ENCODE results near the gene AGK. TPM values are rescaled to one million over a fixed set of nuclear protein-coding genes. Genes with fewer than 3 reads are reported as not detected.
A peak's percentile ranks its signal among the peaks of the same experiment; 100 is the strongest.

Gene AGK
- total RNA-seq, 1 experiment from 2014 or later = 41.9 TPM

- ChIA-PET CTCF (interaction anchor here (0.7 to 0.9 kb wide), 2 partner anchors 18 to 722 kb away, joined by 3 to 4 read pairs; no protein-coding TSS in a partner anchor), POLR2A (ENCODE audit: low non-redundant PET) (no interaction called here)
- Histone ChIP-seq H3K4me1 (ENCODE audit: insufficient read depth, low read length, poor library complexity, severe bottlenecking) (no peaks in the 10 kb centered on the region), H3K9me3 (ENCODE audit: low read depth, low read length, poor library complexity, severe bottlenecking) (no peaks in the 10 kb centered on the region), H3K27ac (ENCODE audit: low read depth, low read length, poor library complexity, severe bottlenecking) (no peak overlapping the region), H3K36me3 (ENCODE audit: insufficient read depth, low read length, poor library complexity, severe bottlenecking) (no peaks in the 10 kb centered on the region), H3K4me3 (ENCODE audit: low read depth, low read length, poor library complexity, severe bottlenecking) (no peak overlapping the region), H3K27me3 (replicated peaks; ENCODE audit: insufficient read depth, low read depth, low read length, poor library complexity) (peaks cover 6% of the 10 kb centered on the region)
- intact Hi-C loops (cut with micrococcal nuclease; ENCODE audit: unreplicated experiment) = loop anchor here (1.0 to 10.0 kb wide), 6 partner anchors 273 to 1019 kb away; partner anchors contain the start of genes MRPS33 and NDUFB2
- peak; percentile 83 for DNase-seq (ENCODE audit: low spot score)
- BruUV-seq (replicated peaks) = no TSS peak
- TF ChIP-seq EZH2 (IDR thresholded peaks at IDR 0.05; ENCODE audit: borderline replicate concordance, low read depth, low read length, poor library complexity, severe bottlenecking) (no peak), CTCF (conservative IDR thresholded peaks at IDR 0.05; ENCODE audit: low read depth, low read length) (peak; percentile 96)
These were observed 17.9 kb upstream of the AGK start for GRCh38 chr7:141533149-141533949.

DNA sequence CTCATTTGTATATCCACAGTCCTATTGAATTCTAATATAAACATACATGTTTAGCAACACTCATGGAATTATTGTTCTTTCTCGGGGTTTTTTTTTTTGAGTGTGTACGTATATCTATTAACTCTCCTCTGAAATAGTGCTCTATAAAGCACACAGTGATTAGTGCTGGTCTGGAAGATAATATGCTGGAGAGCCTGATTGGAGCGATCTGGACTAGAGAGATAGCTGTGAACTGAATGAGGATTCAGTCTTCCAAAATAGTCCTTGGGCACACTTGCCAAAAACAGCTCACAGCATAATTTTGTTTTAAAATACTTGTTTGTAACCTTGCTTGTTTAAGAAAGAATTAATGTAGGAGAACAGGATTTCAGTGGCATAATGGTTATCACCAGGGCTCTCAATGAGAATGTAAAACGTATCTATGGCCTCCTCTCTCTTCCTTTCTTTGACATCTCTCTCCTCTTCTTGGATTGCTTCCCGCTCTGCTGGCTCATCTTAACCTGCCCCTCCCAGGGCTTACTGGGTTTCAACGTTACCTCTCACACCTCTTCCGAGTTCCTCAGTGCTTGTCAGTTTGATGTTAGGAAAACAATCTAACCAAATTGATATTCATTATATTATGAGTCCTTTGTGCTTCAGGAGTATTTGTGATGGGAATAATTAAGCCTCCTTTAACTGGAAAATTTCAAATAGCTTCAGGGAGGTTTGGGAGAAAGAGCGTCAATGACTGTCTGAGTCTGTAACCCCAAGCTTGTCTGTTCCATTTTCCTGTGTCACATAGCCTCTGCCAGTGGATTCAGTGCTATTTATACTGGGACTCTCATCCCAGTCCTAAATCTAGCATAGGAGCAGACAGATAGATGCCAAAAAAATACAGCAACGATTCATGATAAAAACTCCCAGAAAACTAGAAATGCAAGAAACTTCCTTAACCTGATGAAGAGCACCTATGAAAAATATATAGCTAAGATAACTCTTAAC, 16.2 kb upstream of the AGK start:
- intact Hi-C loops (cut with micrococcal nuclease; ENCODE audit: unreplicated experiment) = loop anchor here (10.0 kb wide), 2 partner anchors 840 to 1020 kb away; partner anchors contain the start of gene NDUFB2
- CTCF ChIA-PET = no interaction called here
- H3K36me3 ChIP-seq (ENCODE audit: insufficient read depth, low read length, poor library complexity, severe bottlenecking) = no peaks in the 10 kb centered on the region
- POLR2A ChIA-PET (ENCODE audit: low non-redundant PET) = no interaction called here
- no peak overlapping the region for H3K27ac ChIP-seq (ENCODE audit: low read depth, low read length, poor library complexity, severe bottlenecking)
- no peaks in the 10 kb centered on the region for H3K4me1 ChIP-seq (ENCODE audit: insufficient read depth, low read length, poor library complexity, severe bottlenecking)
- no peaks in the 10 kb centered on the region for H3K9me3 ChIP-seq (ENCODE audit: low read depth, low read length, poor library complexity, severe bottlenecking)
- no peak overlapping the region for H3K4me3 ChIP-seq (ENCODE audit: low read depth, low read length, poor library complexity, severe bottlenecking)
- no TSS peak for BruUV-seq (replicated peaks)
- no peak for DNase-seq (ENCODE audit: low spot score)
- TF ChIP-seq EZH2 (IDR thresholded peaks at IDR 0.05; ENCODE audit: borderline replicate concordance, low read depth, low read length, poor library complexity, severe bottlenecking) = no peak
- TF ChIP-seq CTCF (conservative IDR thresholded peaks at IDR 0.05; ENCODE audit: low read depth, low read length) = no peak
- H3K27me3 ChIP-seq (replicated peaks; ENCODE audit: insufficient read depth, low read depth, low read length, poor library complexity) = peaks cover 8% of the 10 kb centered on the region

GRCh38 chr7:141537906-141538305, 13.3 kb upstream of the AGK start:
- H3K27me3 ChIP-seq (replicated peaks; ENCODE audit: insufficient read depth, low read depth, low read length, poor library complexity) = peaks cover 15% of the 10 kb centered on the region
- CTCF ChIA-PET = no interaction called here

More at GRCh38 chr7:141537906-141538305, 13.3 kb upstream of the AGK start:
- H3K36me3 ChIP-seq (ENCODE audit: insufficient read depth, low read length, poor library complexity, severe bottlenecking) = no peaks in the 10 kb centered on the region
- no peaks in the 10 kb centered on the region for H3K9me3 ChIP-seq (ENCODE audit: low read depth, low read length, poor library complexity, severe bottlenecking)
- H3K4me3 ChIP-seq (ENCODE audit: low read depth, low read length, poor library complexity, severe bottlenecking) = no peak overlapping the region
- no peak for TF ChIP-seq CTCF (conservative IDR thresholded peaks at IDR 0.05; ENCODE audit: low read depth, low read length)
- TF ChIP-seq EZH2 (IDR thresholded peaks at IDR 0.05; ENCODE audit: borderline replicate concordance, low read depth, low read length, poor library complexity, severe bottlenecking) = no peak
- BruUV-seq (replicated peaks) = no TSS peak
- POLR2A ChIA-PET (ENCODE audit: low non-redundant PET) = no interaction called here
- H3K4me1 ChIP-seq (ENCODE audit: insufficient read depth, low read length, poor library complexity, severe bottlenecking) = no peaks in the 10 kb centered on the region
- intact Hi-C loops (cut with micrococcal nuclease; ENCODE audit: unreplicated experiment) = loop anchor here (10.0 kb wide), 2 partner anchors 843 to 1023 kb away; partner anchors contain the start of gene NDUFB2
- no peak overlapping the region for H3K27ac ChIP-seq (ENCODE audit: low read depth, low read length, poor library complexity, severe bottlenecking)
- no peak for DNase-seq (ENCODE audit: low spot score)

All from A673 (cell line).